ENCODE results near the gene CNEP1R1. TPM values are rescaled to one million over a fixed set of nuclear protein-coding genes. Genes with fewer than 3 reads are reported as not detected.

Gene CNEP1R1
- total and polyA plus RNA-seq, 2 donors (not counting 1 experiment from before 2014, with no cell fraction given) = 18.6 to 32.9 TPM

DNA sequence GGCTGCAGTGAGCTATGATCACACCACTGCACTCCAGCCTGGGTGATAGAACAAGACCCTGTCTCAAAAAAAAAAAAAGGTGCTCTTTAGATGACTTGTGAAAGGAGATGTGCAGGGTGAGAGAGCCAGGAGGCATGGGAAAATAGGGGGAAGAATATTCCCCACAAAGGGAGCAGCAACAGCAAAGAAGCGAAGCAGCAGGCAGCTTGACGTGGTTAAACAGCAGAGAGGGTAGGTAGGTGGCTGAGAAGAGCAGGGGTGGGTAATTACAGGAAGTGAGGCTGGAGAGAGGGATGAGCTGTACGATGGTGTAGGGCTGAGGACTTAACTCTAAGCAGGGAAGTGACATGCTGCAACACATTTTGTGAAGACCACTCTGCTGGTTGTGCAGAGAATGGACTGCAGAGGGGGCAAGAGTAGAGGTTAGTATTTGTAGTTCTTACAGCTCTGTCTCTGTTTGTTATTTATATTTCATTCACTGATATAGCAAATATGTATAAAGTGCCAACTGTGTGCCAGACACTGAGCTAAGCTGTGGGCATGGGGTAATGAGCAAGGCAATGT, 42.3 kb downstream of the CNEP1R1 start:
- Histone ChIP-seq H3K27ac (ENCODE audit: low read length in 2 of 2) (no peak overlapping the region), H3K79me2 (ENCODE audit: control insufficient read depth, insufficient read depth, low read length) (peaks cover 21% of the 10 kb centered on the region), H3K9me3 (ENCODE audit: control extremely low read depth in 1 of 3, control insufficient read depth in 2 of 3, insufficient read depth in 1 of 3, low read length in 2 of 3) (no peaks in the 10 kb centered on the region), H2AFZ (ENCODE audit: insufficient read depth, low read depth, low read length, poor library complexity, severe bottlenecking) (no peak overlapping the region), H3K27me3 (replicated peaks in 1 of 4; ENCODE audit: control extremely low read depth in 1 of 4, control insufficient read depth in 3 of 4, insufficient read depth in 4 of 4, low read length in 3 of 4) (no peaks in the 10 kb centered on the region), H3K36me3 (replicated peaks in 1 of 2; ENCODE audit: control extremely low read depth in 1 of 2, control insufficient read depth in 1 of 2, extremely low read depth in 1 of 2, insufficient read depth in 2 of 2, low read length in 1 of 2) (peaks cover 0 to 22% of the 10 kb centered on the region in 2 experiments), H3K4me3 (ENCODE audit: control extremely low read depth in 1 of 5, extremely low read depth in 1 of 5, insufficient read depth in 1 of 5, low read depth in 2 of 5, low read length in 4 of 5) (no peak overlapping the region), H3K4me2 (replicated peaks; ENCODE audit: low read depth, low read length, poor library complexity, severe bottlenecking) (peak overlapping the region; percentile 92), H4K20me1 (ENCODE audit: control insufficient read depth, insufficient read depth, low read length, poor library complexity, severe bottlenecking) (peaks cover 6% of the 10 kb centered on the region), H3K9ac (ENCODE audit: low read length) (no peak overlapping the region), H3K4me1 (ENCODE audit: control insufficient read depth in 2 of 2, insufficient read depth in 2 of 2, low read length in 2 of 2) (peaks cover 17 to 20% of the 10 kb centered on the region in 2 donors)
- intact Hi-C loops (cut with micrococcal nuclease) = loop anchor here (2.0 to 5.0 kb wide), 3 partner anchors 143 to 675 kb away; partner anchors contain the start of genes CYLD and SNX20
- ChIA-PET CTCF (interaction anchor here (0.7 to 3.1 kb wide), 11 partner anchors 11 to 613 kb away, joined by 3 to 22 read pairs (median 5); partner anchors contain the start of genes CNEP1R1 and SNX20), POLR2A (no interaction called here)
- Mint-ChIP-seq H3K4me1 (peaks cover 35% of the 10 kb centered on the region), H3K27ac (peak overlapping the region; percentile 85), H3K27me3 (no peaks in the 10 kb centered on the region), H3K9me3 (ENCODE audit: insufficient read depth) (no peaks in the 10 kb centered on the region), H3K4me3 (peak overlapping the region; percentile 89)
- peak; percentile 30 for DNase-seq
- no peak for ATAC-seq (ENCODE audit: low read depth)
- 47% methylated on average over 3 of the region's 3 CpGs for WGBS (ENCODE audit: insufficient coverage)
- TF ChIP-seq, protein P1, sequence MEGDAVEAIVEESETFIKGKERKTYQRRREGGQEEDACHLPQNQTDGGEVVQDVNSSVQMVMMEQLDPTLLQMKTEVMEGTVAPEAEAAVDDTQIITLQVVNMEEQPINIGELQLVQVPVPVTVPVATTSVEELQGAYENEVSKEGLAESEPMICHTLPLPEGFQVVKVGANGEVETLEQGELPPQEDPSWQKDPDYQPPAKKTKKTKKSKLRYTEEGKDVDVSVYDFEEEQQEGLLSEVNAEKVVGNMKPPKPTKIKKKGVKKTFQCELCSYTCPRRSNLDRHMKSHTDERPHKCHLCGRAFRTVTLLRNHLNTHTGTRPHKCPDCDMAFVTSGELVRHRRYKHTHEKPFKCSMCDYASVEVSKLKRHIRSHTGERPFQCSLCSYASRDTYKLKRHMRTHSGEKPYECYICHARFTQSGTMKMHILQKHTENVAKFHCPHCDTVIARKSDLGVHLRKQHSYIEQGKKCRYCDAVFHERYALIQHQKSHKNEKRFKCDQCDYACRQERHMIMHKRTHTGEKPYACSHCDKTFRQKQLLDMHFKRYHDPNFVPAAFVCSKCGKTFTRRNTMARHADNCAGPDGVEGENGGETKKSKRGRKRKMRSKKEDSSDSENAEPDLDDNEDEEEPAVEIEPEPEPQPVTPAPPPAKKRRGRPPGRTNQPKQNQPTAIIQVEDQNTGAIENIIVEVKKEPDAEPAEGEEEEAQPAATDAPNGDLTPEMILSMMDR (IDR thresholded peaks at IDR 0.05) = peak; percentile 39
- TF ChIP-seq EZH2 (IDR thresholded peaks at IDR 0.05; ENCODE audit: borderline replicate concordance, insufficient read depth, low read depth, low read length, poor library complexity, severe bottlenecking) = no peak

DNA sequence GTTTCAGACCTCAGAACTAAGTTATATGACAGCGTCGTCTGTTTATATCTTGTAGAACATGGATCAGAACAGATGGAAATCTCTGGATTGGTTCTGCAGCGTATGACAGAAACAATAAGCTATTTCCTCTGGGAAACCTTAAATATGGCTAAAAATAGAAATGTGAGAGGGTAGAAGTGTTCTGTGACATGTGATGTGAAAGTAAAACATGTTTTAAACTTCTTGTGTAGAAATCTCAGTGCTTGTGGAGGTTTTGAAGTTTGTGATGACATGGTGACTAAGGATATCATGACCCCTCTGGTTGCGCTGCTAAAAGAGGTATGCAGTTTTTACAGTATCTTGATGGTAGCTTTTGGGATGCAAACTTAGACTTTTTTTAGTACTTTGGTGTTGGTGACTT, 43.5 kb downstream of the CNEP1R1 start:
- Histone ChIP-seq H3K9me3 (ENCODE audit: control extremely low read depth in 1 of 3, control insufficient read depth in 2 of 3, insufficient read depth in 1 of 3, low read length in 2 of 3) (no peaks in the 10 kb centered on the region), H3K36me3 (replicated peaks in 1 of 2; ENCODE audit: control extremely low read depth in 1 of 2, control insufficient read depth in 1 of 2, extremely low read depth in 1 of 2, insufficient read depth in 2 of 2, low read length in 1 of 2) (peaks cover 0 to 25% of the 10 kb centered on the region in 2 experiments), H3K27me3 (replicated peaks in 1 of 4; ENCODE audit: control extremely low read depth in 1 of 4, control insufficient read depth in 3 of 4, insufficient read depth in 4 of 4, low read length in 3 of 4) (no peaks in the 10 kb centered on the region), H3K4me2 (replicated peaks; ENCODE audit: low read depth, low read length, poor library complexity, severe bottlenecking) (no peak overlapping the region), H2AFZ (ENCODE audit: insufficient read depth, low read depth, low read length, poor library complexity, severe bottlenecking) (no peak overlapping the region), H3K9ac (ENCODE audit: low read length) (no peak overlapping the region), H3K27ac (ENCODE audit: low read length in 2 of 2) (no peak overlapping the region), H3K79me2 (ENCODE audit: control insufficient read depth, insufficient read depth, low read length) (peaks cover 21% of the 10 kb centered on the region), H3K4me1 (ENCODE audit: control insufficient read depth in 2 of 2, insufficient read depth in 2 of 2, low read length in 2 of 2) (peaks cover 17 to 20% of the 10 kb centered on the region in 2 donors), H3K4me3 (ENCODE audit: control extremely low read depth in 1 of 5, extremely low read depth in 1 of 5, insufficient read depth in 1 of 5, low read depth in 2 of 5, low read length in 4 of 5) (no peak overlapping the region), H4K20me1 (ENCODE audit: control insufficient read depth, insufficient read depth, low read length, poor library complexity, severe bottlenecking) (peaks cover 6% of the 10 kb centered on the region)
- ATAC-seq (ENCODE audit: low read depth) (no peak), DNase-seq (no peak)
- no peaks in the 10 kb centered on the region for H3K9me3 Mint-ChIP-seq (ENCODE audit: insufficient read depth)
- WGBS (ENCODE audit: insufficient coverage) = 92% methylated on average over 2 of the region's 4 CpGs
- no peak for TF ChIP-seq EZH2 (IDR thresholded peaks at IDR 0.05; ENCODE audit: borderline replicate concordance, insufficient read depth, low read depth, low read length, poor library complexity, severe bottlenecking)
- TF ChIP-seq, protein P1 (IDR thresholded peaks at IDR 0.05) = no peak
- H3K27ac Mint-ChIP-seq = peak overlapping the region; percentile 32
- ChIA-PET CTCF (interaction anchor here (1.0 to 1.8 kb wide), 5 partner anchors 12 to 738 kb away, joined by 3 to 6 read pairs (median 5); partner anchors contain the start of gene CNEP1R1), POLR2A (no interaction called here)
- intact Hi-C loops (cut with micrococcal nuclease) = loop anchor here (5.0 kb wide), 2 partner anchors 614 to 674 kb away; partner anchors contain the start of genes CYLD and SNX20
- no peaks in the 10 kb centered on the region for H3K27me3 Mint-ChIP-seq
- peaks cover 35% of the 10 kb centered on the region for H3K4me1 Mint-ChIP-seq
- peak overlapping the region; percentile 19 for H3K4me3 Mint-ChIP-seq
